GM19395 (cell line): ENCODE measurements around the gene ABCC4.

ENCODE experiments used
- ATAC-seq: cut with Tn5 transposase; IDR thresholded peaks from one replicate; pipeline ENCODE4 v1.9.1; 2021; ENCODE audit warnings: mild to moderate bottlenecking, moderate library complexity; ENCODE audit not compliant: unreplicated experiment

ABCC4 gene, protein sequence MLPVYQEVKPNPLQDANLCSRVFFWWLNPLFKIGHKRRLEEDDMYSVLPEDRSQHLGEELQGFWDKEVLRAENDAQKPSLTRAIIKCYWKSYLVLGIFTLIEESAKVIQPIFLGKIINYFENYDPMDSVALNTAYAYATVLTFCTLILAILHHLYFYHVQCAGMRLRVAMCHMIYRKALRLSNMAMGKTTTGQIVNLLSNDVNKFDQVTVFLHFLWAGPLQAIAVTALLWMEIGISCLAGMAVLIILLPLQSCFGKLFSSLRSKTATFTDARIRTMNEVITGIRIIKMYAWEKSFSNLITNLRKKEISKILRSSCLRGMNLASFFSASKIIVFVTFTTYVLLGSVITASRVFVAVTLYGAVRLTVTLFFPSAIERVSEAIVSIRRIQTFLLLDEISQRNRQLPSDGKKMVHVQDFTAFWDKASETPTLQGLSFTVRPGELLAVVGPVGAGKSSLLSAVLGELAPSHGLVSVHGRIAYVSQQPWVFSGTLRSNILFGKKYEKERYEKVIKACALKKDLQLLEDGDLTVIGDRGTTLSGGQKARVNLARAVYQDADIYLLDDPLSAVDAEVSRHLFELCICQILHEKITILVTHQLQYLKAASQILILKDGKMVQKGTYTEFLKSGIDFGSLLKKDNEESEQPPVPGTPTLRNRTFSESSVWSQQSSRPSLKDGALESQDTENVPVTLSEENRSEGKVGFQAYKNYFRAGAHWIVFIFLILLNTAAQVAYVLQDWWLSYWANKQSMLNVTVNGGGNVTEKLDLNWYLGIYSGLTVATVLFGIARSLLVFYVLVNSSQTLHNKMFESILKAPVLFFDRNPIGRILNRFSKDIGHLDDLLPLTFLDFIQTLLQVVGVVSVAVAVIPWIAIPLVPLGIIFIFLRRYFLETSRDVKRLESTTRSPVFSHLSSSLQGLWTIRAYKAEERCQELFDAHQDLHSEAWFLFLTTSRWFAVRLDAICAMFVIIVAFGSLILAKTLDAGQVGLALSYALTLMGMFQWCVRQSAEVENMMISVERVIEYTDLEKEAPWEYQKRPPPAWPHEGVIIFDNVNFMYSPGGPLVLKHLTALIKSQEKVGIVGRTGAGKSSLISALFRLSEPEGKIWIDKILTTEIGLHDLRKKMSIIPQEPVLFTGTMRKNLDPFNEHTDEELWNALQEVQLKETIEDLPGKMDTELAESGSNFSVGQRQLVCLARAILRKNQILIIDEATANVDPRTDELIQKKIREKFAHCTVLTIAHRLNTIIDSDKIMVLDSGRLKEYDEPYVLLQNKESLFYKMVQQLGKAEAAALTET (N-terminal part only)

GRCh38 chr13:95301183-95301967 lies at the start of gene ABCC4:
Gene ABCC4, minus strand, starts transcription at chr13:95301451. Its CDS starts 137 bp downstream, at chr13:95301314.
- ATAC-seq = peak; percentile 87

DNA sequence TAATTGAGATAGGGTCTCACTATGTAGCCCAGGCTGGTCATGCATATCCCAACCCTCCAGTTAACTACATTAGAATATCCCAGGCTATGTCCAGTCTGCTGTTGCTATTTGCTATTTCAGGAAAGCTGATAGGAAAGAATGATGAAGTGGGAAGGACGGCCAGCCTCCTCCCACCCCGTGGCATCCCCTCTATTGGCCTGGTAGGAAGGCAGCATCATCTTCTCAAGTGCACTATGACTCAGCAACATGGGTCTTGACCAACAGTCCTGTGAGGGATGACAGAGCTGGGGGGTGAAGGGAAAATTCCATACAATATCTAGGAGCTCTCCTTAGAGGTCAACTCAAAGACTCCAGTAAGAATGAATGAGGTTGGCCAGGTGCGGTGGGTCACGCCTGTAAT lies 48.0 kb upstream of the ABCC4 start:
- ATAC-seq = no peak

- no peak for ATAC-seq
Measured at GRCh38 chr13:95343944-95344343, 42.7 kb upstream of the ABCC4 start.

DNA sequence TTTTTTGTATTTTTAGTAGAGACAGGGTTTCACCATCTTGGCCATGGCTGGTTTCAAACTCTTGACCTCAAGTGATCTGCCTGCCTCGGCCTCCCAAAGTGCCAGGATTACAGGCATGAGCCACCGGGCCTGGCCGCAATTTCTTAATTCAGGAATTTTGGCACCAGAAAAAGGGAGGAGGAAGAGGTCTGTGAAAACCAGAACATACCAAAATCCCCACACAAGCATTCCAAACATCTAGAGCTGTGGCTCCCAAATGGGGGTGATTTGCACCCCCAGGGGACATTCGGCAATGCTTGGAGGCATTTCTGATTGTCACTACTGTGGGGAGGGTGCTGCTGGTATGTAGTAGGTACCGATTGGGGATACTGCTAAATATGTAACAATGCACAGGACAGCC lies 40.2 kb upstream of the ABCC4 start:
- no peak for ATAC-seq

DNA sequence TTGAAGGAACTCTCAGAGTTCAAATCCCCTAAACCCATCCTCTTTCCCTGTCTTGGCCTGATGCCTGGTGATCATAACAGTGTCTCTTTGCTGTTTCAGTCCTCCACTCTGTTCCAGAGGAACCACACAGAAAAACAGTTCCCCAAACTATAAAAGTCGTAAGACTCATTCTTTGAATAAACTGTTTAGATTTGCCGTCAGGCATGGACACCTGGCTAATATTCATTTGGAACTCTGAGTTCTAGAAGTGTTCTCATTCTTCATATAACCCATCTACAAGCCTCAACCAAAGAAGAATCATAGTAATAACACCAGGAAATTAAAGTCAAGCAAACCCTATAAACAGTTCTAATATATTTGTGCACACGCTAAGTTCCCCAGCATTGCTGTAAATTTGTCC lies 37.7 kb upstream of the ABCC4 start:
- no peak for ATAC-seq

GRCh38 chr13:95337597-95337996 lies 36.3 kb upstream of the ABCC4 start:
- ATAC-seq = no peak

DNA sequence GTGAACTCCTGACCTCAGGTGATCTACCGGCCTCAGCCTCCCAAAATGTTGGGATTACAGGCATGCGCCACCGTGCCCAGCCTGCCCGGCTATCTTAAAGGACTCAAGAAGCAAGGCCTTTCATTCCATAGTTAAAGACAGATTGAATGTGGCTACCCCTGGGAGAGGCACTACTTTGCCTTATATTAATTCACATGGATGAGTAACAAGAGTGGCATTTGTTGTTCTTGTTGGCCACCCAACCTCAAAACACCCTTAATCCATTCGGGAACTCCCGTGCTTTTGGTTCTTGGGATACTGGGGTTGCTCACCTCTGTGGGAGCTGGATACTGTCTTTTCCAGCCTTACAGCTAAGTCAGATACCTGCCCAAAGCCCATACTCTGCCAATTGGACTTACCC lies 34.4 kb upstream of the ABCC4 start:
- no peak for ATAC-seq

- no peak for ATAC-seq
Measured at GRCh38 chr13:95328386-95328785, 27.1 kb upstream of the ABCC4 start.

GRCh38 chr13:95327190-95327589 lies 25.9 kb upstream of the ABCC4 start:
- no peak for ATAC-seq

DNA sequence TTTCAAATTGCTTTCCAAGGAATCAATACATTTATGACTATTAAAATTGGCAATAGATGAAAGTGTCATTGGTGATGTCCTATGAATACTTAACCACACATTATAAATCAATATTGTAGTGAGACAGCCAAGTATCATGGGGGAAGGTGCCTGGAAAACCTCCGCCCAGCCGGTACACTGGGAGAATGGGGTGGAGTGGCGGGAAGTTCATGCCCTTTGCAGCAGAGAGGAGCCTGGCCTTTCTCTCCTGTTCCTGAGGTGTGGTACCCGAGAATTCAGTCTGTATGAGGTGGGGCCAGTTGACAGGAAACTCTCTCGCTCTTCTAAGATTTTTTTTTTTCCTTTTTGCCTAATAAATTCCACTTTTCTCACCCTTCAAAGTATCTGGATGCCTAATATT lies 25.4 kb upstream of the ABCC4 start:
- ATAC-seq = no peak

GRCh38 chr13:95325485-95325884 lies 24.2 kb upstream of the ABCC4 start:
- no peak for ATAC-seq

GRCh38 chr13:95323930-95324662 lies 22.8 kb upstream of the ABCC4 start:
- no peak for ATAC-seq

- no peak for ATAC-seq
Measured at GRCh38 chr13:95319551-95320274, 18.5 kb upstream of the ABCC4 start.

DNA sequence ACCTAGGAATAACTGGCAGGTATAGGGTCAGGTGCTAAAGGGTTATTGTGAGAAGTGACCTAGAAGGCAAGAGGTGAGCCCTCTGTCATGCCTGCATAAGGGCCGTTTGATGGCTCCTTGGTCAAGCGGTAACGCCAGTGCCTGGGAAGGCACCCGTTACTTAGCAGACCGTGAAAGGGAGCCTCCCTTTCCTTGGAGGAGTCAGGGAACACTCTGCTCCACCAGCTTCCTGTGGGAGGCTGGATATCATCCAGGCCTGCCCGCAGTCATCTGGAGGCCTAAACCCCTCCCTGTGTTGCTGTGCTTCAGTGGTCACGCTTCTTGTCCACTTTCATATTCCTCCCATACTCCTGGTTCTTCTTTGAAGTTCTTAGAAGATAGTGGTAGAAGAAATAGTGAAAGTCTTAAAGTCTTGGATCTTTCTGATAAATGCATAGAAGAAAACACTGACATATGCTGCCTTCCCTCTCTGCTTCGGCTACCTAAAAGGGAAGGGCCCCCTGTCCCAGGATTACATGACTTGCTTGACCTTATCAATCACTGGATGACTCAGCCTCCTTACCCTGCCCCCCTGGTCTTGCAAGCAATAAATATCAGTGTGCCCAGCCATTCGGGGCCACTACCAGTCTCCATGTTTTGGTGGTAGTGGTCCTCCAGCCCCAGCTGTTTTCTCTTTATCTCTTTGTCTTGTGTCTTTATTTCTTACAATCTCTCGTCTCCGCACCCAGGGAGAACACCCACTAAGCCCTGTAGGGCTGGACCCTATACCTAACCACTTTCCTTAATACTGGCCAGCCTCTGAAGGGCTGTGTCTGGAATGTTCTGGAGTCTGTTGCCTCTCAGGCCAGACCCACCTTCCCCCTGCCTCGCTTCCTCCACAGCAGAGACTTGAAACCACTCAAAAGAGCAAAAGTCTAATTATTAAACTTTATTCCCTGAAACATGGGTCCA lies 16.1 kb upstream of the ABCC4 start:
- ATAC-seq = no peak

GRCh38 chr13:95315752-95316151 lies 14.5 kb upstream of the ABCC4 start:
- no peak for ATAC-seq

- no peak for ATAC-seq
Measured at GRCh38 chr13:95307507-95307906, 6.3 kb upstream of the ABCC4 start.

DNA sequence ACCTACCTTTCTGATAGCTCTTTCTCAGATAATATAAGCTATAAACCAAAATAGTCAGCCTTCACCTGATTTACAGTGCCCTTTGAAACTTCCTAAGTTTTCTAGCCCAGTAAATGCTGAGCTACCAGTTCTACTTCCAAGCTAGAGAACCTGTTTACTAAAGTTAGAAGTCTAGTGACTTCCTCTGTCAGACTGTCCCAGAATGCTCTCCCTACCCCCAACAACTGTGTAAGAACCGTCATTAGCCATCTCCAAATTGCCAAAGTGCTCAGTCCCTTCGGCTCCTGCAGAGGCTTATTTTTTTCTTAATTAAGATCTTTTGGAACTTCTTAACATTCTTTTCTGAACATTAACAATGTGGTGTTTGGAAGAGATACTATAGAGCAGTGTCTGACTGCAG lies 3.2 kb upstream of the ABCC4 start:
- ATAC-seq = no peak

DNA sequence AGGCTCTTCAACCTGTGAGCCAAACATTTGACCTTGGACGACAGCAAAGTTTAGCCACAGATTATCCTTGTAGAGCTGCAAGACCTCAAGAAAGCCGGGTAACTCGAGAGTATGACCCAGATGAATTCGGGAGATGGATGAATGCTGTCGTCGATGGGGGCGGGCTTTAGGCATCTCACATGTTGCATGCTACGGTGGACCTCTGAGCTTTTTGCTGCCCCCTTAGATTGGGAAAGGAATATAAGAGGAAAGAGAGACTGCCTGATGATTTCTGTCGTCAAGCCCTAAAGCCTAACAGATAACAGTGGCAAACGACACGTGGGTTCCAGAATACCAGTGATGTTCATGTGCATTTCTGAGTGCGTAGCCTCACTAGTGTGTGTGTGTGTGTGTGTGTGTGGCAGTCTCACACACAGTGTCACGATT lies 730 bp upstream of the ABCC4 start:
- no peak for ATAC-seq
